H9 (cell line): ENCODE results near the gene CRACDL. TPM values are rescaled to one million over a fixed set of nuclear protein-coding genes. Genes with fewer than 3 reads are reported as not detected.

Experiments
- DNase-seq: peaks from one replicate; pipeline ENCODE4 v3.0.0-alpha.2; 2017
- H2AFZ ChIP-seq: one replicate; pipeline ENCODE4 v1.6.1; 2013; ENCODE audit warnings: mild to moderate bottlenecking, low read length, control low read depth, moderate library complexity
- H2AK5ac ChIP-seq: 2 replicates; pipeline ENCODE4 v1.6.1; 2013; ENCODE audit warnings: low read length, control low read depth, mixed read lengths; ENCODE audit not compliant: insufficient read length
- H2BK120ac ChIP-seq: one replicate; pipeline ENCODE4 v1.6.1; 2013; ENCODE audit warnings: low read depth, mild to moderate bottlenecking, low read length, control low read depth, inconsistent platforms; ENCODE audit not compliant: poor library complexity, severe bottlenecking
- H2BK12ac ChIP-seq: 2 replicates; pipeline ENCODE4 v1.6.1; 2013; ENCODE audit warnings: low read length, control low read depth, mixed read lengths, low read depth; ENCODE audit not compliant: insufficient read length
- H2BK15ac ChIP-seq: 2 replicates; pipeline ENCODE4 v1.6.1; 2013; ENCODE audit warnings: low read depth, low read length, control low read depth
- H2BK20ac ChIP-seq: one replicate; pipeline ENCODE4 v1.6.1; 2013; ENCODE audit warnings: low read depth, mild to moderate bottlenecking, low read length, control low read depth, inconsistent platforms; ENCODE audit not compliant: poor library complexity, severe bottlenecking
- H2BK5ac ChIP-seq: 2 replicates; pipeline ENCODE4 v1.6.1; 2013; ENCODE audit warnings: low read length, control low read depth, mixed read lengths; ENCODE audit not compliant: insufficient read length
- H3K14ac ChIP-seq: 2 replicates; pipeline ENCODE4 v1.6.1; 2013; ENCODE audit warnings: low read length, control low read depth; ENCODE audit not compliant: insufficient read depth
- H3K18ac ChIP-seq: 2 replicates; pipeline ENCODE4 v1.6.1; 2013; ENCODE audit warnings: low read depth, mild to moderate bottlenecking, mixed read lengths, low read length, control low read depth; ENCODE audit not compliant: insufficient read length
- H3K23ac ChIP-seq: 2 replicates; pipeline ENCODE4 v1.6.1; 2013; ENCODE audit warnings: low read length, control low read depth, mixed read lengths, low read depth; ENCODE audit not compliant: insufficient read length
- H3K23me2 ChIP-seq: 2 replicates; pipeline ENCODE4 v1.6.1; 2013; ENCODE audit warnings: low read depth, mild to moderate bottlenecking, mixed read lengths, low read length, control low read depth; ENCODE audit not compliant: insufficient read length, poor library complexity, severe bottlenecking
- H3K27ac ChIP-seq: 2 replicates; pipeline ENCODE4 v1.5.1; 2013; ENCODE audit warnings: low read length, control low read depth, mixed read lengths, low read depth; ENCODE audit not compliant: insufficient read length
- H3K27me3 ChIP-seq: 2 replicates; pipeline ENCODE4 v1.6.1; 2013; ENCODE audit warnings: low read length, control low read depth, inconsistent platforms; ENCODE audit not compliant: insufficient read depth
- H3K4ac ChIP-seq: 2 replicates; pipeline ENCODE4 v1.6.1; 2013; ENCODE audit warnings: low read depth, mild to moderate bottlenecking, control low read depth, inconsistent platforms, low read length, moderate library complexity
- H3K4me1 ChIP-seq: 2 replicates; pipeline ENCODE4 v1.6.1; 2013; ENCODE audit warnings: low read length, control low read depth, inconsistent platforms; ENCODE audit not compliant: insufficient read depth
- H3K4me2 ChIP-seq: 2 replicates; pipeline ENCODE4 v1.6.1; 2013; ENCODE audit warnings: low read length, control low read depth, mixed read lengths; ENCODE audit not compliant: insufficient read length, insufficient read depth
- H3K56ac ChIP-seq: 2 replicates; pipeline ENCODE4 v1.6.1; 2013; ENCODE audit warnings: low read depth, mild to moderate bottlenecking, mixed read lengths, low read length, control low read depth; ENCODE audit not compliant: insufficient read length
- H3K79me1 ChIP-seq: 2 replicates; pipeline ENCODE4 v1.6.1; 2013; ENCODE audit warnings: low read depth, mild to moderate bottlenecking, moderate library complexity, low read length, control low read depth, inconsistent platforms; ENCODE audit not compliant: insufficient read depth, poor library complexity, severe bottlenecking
- H3K79me2 ChIP-seq: 2 replicates; pipeline ENCODE4 v1.6.1; 2013; ENCODE audit warnings: low read length, control low read depth, inconsistent platforms; ENCODE audit not compliant: insufficient read depth
- H3K9ac ChIP-seq: 2 replicates; pipeline ENCODE4 v1.6.1; 2013; ENCODE audit warnings: low read length, control low read depth, mixed read lengths; ENCODE audit not compliant: insufficient read length; ENCODE audit errors: extremely low read depth
- H3K9me3 ChIP-seq: one replicate; pipeline ENCODE4 v1.6.1; 2013; ENCODE audit warnings: low read depth, low read length, inconsistent platforms; ENCODE audit not compliant: control insufficient read depth
- H3T11ph ChIP-seq: one replicate; pipeline ENCODE4 v1.6.1; 2013; ENCODE audit warnings: mild to moderate bottlenecking, low read length, control low read depth, inconsistent platforms
- H4K20me1 ChIP-seq: one replicate; pipeline ENCODE4 v1.6.1; 2013; ENCODE audit not compliant: control insufficient read depth, insufficient read length, insufficient read depth
- H4K5ac ChIP-seq: 2 replicates; pipeline ENCODE4 v1.6.1; 2013; ENCODE audit warnings: low read depth, mild to moderate bottlenecking, mixed read lengths, low read length, control low read depth; ENCODE audit not compliant: insufficient read length
- H4K8ac ChIP-seq: replicated peaks from 2 replicates; pipeline ENCODE4 v1.6.1; 2013; ENCODE audit warnings: low read length, control low read depth, mixed read lengths, low read depth; ENCODE audit not compliant: insufficient read length
- H4K91ac ChIP-seq: 2 replicates; pipeline ENCODE4 v1.6.1; 2013; ENCODE audit warnings: low read depth, mild to moderate bottlenecking, moderate library complexity, mixed read lengths, low read length, control low read depth; ENCODE audit not compliant: insufficient read length
- H3K27ac Mint-ChIP-seq, 3 experiments: 2 replicates in 2 of 3; 3 replicates in 1 of 3; pipeline ENCODE4 v1.8.0; 2020 to 2021; ENCODE audit warnings: mixed read lengths in 3 of 3, mild to moderate bottlenecking in 1 of 3, moderate library complexity in 1 of 3
- H3K27me3 Mint-ChIP-seq: 2 replicates; pipeline ENCODE4 v1.8.0; 2021; ENCODE audit warnings: low read depth, mild to moderate bottlenecking, moderate library complexity, mixed read lengths
- H3K36me3 Mint-ChIP-seq, 3 experiments: 2 replicates in 2 of 3; 3 replicates in 1 of 3; pipeline ENCODE4 v1.8.0; 2020 to 2021; ENCODE audit warnings: low read depth in 3 of 3, mixed read lengths in 3 of 3; ENCODE audit not compliant: insufficient read depth in 1 of 3
- H3K4me1 Mint-ChIP-seq, 2 experiments: 2 replicates each; pipeline ENCODE4 v1.8.0; 2020; ENCODE audit warnings: mixed read lengths in 2 of 2
- H3K4me3 Mint-ChIP-seq, 2 experiments: 2 replicates in 1 of 2; 3 replicates in 1 of 2; pipeline ENCODE4 v1.8.0; 2020 to 2021; ENCODE audit warnings: mild to moderate bottlenecking in 2 of 2, mixed read lengths in 2 of 2, moderate library complexity in 1 of 2
- H3K9me3 Mint-ChIP-seq, 2 experiments: 2 replicates in 1 of 2; 3 replicates in 1 of 2; pipeline ENCODE4 v1.8.0; 2020; ENCODE audit warnings: mild to moderate bottlenecking in 2 of 2, mixed read lengths in 2 of 2, moderate library complexity in 1 of 2
- WGBS: extraction: QIAGEN DNeasy Blood & Tissue Kit; methylation state at CpG from one replicate; pipeline ENCODE4 v1.1.7; 2013; ENCODE audit warnings: missing lambda C conversion rate, low lambda C conversion rate, mixed read lengths; ENCODE audit not compliant: insufficient read length; ENCODE audit errors: extremely low coverage; 5-methylcytosine and 5-hydroxymethylcytosine counted together
- total RNA-seq: library from RNA; stranded (reverse); gene quantifications from 2 replicates; pipeline ENCODE4 v1.2.1, GENCODE V29; 2021
- TF ChIP-seq, protein P1 (sequence below): fragments of 200-600 bp; sonication (generic); conservative IDR thresholded peaks from 3 replicates; pipeline ENCODE4 v1.8.0; 2021; ENCODE audit warnings: antibody characterized with exemption, mild to moderate bottlenecking

CRACDL gene
- total RNA-seq, 1 experiment from 2014 or later = 0.48 TPM

DNA sequence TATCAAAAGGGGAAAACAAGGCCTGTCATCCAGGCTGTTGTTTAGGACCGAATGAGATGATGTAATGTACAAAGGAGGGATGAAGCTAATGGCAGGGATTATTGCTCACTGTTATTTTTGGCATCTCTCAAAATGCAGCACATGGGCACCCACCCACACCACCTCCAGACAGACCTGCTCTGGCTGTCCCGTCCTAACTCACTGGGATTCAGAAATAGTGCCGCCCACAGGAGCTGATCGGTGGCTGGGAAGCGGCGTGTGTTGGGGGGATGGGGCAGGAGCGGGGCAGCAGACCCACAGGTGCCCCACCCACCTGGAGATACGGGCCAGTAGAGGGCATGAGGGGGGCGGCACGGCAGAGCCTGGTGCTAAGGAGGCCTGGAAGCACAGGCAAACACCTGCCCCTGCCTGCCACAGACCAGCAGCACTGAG lies 52.2 kb downstream of the CRACDL start:
- Histone ChIP-seq H3T11ph (no peak overlapping the region), H2AFZ (no peak overlapping the region), H2BK120ac (no peak overlapping the region), H4K8ac (no peak overlapping the region), H3K18ac (no peak overlapping the region), H2BK5ac (no peak overlapping the region), H4K20me1 (no peaks in the 10 kb centered on the region), H2BK20ac (no peak overlapping the region), H2BK12ac (no peak overlapping the region), H3K27ac (no peak overlapping the region), H3K27me3 (no peaks in the 10 kb centered on the region), H3K9me3 (peaks cover 5% of the 10 kb centered on the region), H3K4ac (no peak overlapping the region), H3K4me1 (no peaks in the 10 kb centered on the region), H3K23ac (no peak overlapping the region), H3K14ac (no peak overlapping the region), H3K79me2 (no peaks in the 10 kb centered on the region), H2AK5ac (no peak overlapping the region), H2BK15ac (no peak overlapping the region), H3K9ac (no peak overlapping the region), H3K79me1 (no peaks in the 10 kb centered on the region), H3K4me2 (no peak overlapping the region), H3K23me2 (no peaks in the 10 kb centered on the region), H4K5ac (no peak overlapping the region), H4K91ac (no peak overlapping the region), H3K56ac (no peak overlapping the region)
- no peak for DNase-seq
- peaks cover 2 to 10% (median 7%) of the 10 kb centered on the region in 3 experiments for H3K36me3 Mint-ChIP-seq
- H3K4me1 Mint-ChIP-seq = no peaks in the 10 kb centered on the region
- H3K27me3 Mint-ChIP-seq = peaks cover 7% of the 10 kb centered on the region; the same call in 1 of the 2 replicates
- WGBS = no CpG with 5 or more reads among the region's 10 CpGs
- TF ChIP-seq, protein P1, sequence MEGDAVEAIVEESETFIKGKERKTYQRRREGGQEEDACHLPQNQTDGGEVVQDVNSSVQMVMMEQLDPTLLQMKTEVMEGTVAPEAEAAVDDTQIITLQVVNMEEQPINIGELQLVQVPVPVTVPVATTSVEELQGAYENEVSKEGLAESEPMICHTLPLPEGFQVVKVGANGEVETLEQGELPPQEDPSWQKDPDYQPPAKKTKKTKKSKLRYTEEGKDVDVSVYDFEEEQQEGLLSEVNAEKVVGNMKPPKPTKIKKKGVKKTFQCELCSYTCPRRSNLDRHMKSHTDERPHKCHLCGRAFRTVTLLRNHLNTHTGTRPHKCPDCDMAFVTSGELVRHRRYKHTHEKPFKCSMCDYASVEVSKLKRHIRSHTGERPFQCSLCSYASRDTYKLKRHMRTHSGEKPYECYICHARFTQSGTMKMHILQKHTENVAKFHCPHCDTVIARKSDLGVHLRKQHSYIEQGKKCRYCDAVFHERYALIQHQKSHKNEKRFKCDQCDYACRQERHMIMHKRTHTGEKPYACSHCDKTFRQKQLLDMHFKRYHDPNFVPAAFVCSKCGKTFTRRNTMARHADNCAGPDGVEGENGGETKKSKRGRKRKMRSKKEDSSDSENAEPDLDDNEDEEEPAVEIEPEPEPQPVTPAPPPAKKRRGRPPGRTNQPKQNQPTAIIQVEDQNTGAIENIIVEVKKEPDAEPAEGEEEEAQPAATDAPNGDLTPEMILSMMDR = no peak
- no peak overlapping the region for H3K27ac Mint-ChIP-seq
- peaks cover 26 to 30% of the 10 kb centered on the region in 2 experiments for H3K9me3 Mint-ChIP-seq
- H3K4me3 Mint-ChIP-seq = no peak overlapping the region
